Body of pancreas (tissue), 4 donors: Measurements from ENCODE around the gene TPPP.

Experiments used
- CTCF ChIP-seq, 7 experiments: fragments of 450-650 bp in 4 of 7; fragments of 200-600 bp in 3 of 7; sonication (generic) in 3 of 7; IDR thresholded peaks; one replicate each; pipeline ENCODE4 v1.5.1; 2016 to 2019; ENCODE audit warnings: antibody characterized with exemption in 7 of 7
- POLR2A ChIP-seq, 3 donors: fragments of 450-650 bp; IDR thresholded peaks; one replicate each; pipeline ENCODE4 v1.6.1; 2016; ENCODE audit warnings: antibody characterized with exemption in 3 of 3, mild to moderate bottlenecking in 2 of 3

- TF ChIP-seq POLR2A (IDR thresholded peaks at IDR 0.05), result no peak
- no peak for TF ChIP-seq CTCF (IDR thresholded peaks at IDR 0.05)
Observed at GRCh38 chr5:627840-628239, 65.3 kb downstream of the TPPP start.
